ENCODE measurements around the gene CCNY. TPM values are rescaled to one million over a fixed set of nuclear protein-coding genes. Genes with fewer than 3 reads are reported as not detected.

CCNY gene
- total RNA-seq, 1 donor from 2014 or later: 41.3 TPM

- no peak for TF ChIP-seq CTCF (IDR thresholded peaks at IDR 0.05; ENCODE audit: insufficient read depth, low read length, poor library complexity, severe bottlenecking)
- Histone ChIP-seq H3K27me3 (ENCODE audit: control insufficient read depth, insufficient read depth, low read length) (no peaks in the 10 kb centered on the region), H3K4me3 (ENCODE audit: low read depth, low read length) (no peak overlapping the region), H3K36me3 (ENCODE audit: control insufficient read depth, insufficient read depth, low read length) (no peaks in the 10 kb centered on the region)
- DNase-seq (ENCODE audit: low read depth): no peak
Measured at GRCh38 chr10:35434533-35434932, 98.2 kb downstream of the CCNY start.

- TF ChIP-seq CTCF (IDR thresholded peaks at IDR 0.05; ENCODE audit: insufficient read depth, low read length, poor library complexity, severe bottlenecking): no peak
- no peaks in the 10 kb centered on the region for H3K27me3 ChIP-seq (ENCODE audit: control insufficient read depth, insufficient read depth, low read length)
- no peak for DNase-seq (ENCODE audit: low read depth)
- no peaks in the 10 kb centered on the region for H3K36me3 ChIP-seq (ENCODE audit: control insufficient read depth, insufficient read depth, low read length)
- no peak overlapping the region for H3K4me3 ChIP-seq (ENCODE audit: low read depth, low read length)
Measured at GRCh38 chr10:35435824-35436223, 99.5 kb downstream of the CCNY start.

GRCh38 chr10:35437829-35438228 is 101.5 kb downstream of the CCNY start:
- DNase-seq (ENCODE audit: low read depth): no peak
- no peaks in the 10 kb centered on the region for H3K36me3 ChIP-seq (ENCODE audit: control insufficient read depth, insufficient read depth, low read length)
- H3K4me3 ChIP-seq (ENCODE audit: low read depth, low read length): no peak overlapping the region
- no peaks in the 10 kb centered on the region for H3K27me3 ChIP-seq (ENCODE audit: control insufficient read depth, insufficient read depth, low read length)
- no peak for TF ChIP-seq CTCF (IDR thresholded peaks at IDR 0.05; ENCODE audit: insufficient read depth, low read length, poor library complexity, severe bottlenecking)

GRCh38 chr10:35438718-35439571 is 102.6 kb downstream of the CCNY start:
- Histone ChIP-seq H3K27me3 (ENCODE audit: control insufficient read depth, insufficient read depth, low read length) (no peaks in the 10 kb centered on the region), H3K36me3 (ENCODE audit: control insufficient read depth, insufficient read depth, low read length) (no peaks in the 10 kb centered on the region), H3K4me3 (ENCODE audit: low read depth, low read length) (no peak overlapping the region)
- no peak for DNase-seq (ENCODE audit: low read depth)
- TF ChIP-seq CTCF (IDR thresholded peaks at IDR 0.05; ENCODE audit: insufficient read depth, low read length, poor library complexity, severe bottlenecking): no peak

- no peaks in the 10 kb centered on the region for H3K36me3 ChIP-seq (ENCODE audit: control insufficient read depth, insufficient read depth, low read length)
- no peak for TF ChIP-seq CTCF (IDR thresholded peaks at IDR 0.05; ENCODE audit: insufficient read depth, low read length, poor library complexity, severe bottlenecking)
- H3K27me3 ChIP-seq (ENCODE audit: control insufficient read depth, insufficient read depth, low read length): no peaks in the 10 kb centered on the region
- DNase-seq (ENCODE audit: low read depth): no peak
- no peak overlapping the region for H3K4me3 ChIP-seq (ENCODE audit: low read depth, low read length)
Measured at GRCh38 chr10:35440016-35440415, 103.7 kb downstream of the CCNY start.

- no peak for TF ChIP-seq CTCF (IDR thresholded peaks at IDR 0.05; ENCODE audit: insufficient read depth, low read length, poor library complexity, severe bottlenecking)
- no peak for DNase-seq (ENCODE audit: low read depth)
- no peaks in the 10 kb centered on the region for H3K27me3 ChIP-seq (ENCODE audit: control insufficient read depth, insufficient read depth, low read length)
- H3K4me3 ChIP-seq (ENCODE audit: low read depth, low read length): no peak overlapping the region
- H3K36me3 ChIP-seq (ENCODE audit: control insufficient read depth, insufficient read depth, low read length): no peaks in the 10 kb centered on the region
Measured at GRCh38 chr10:35442028-35442427, 105.7 kb downstream of the CCNY start.

Data from kidney epithelial cell (primary cell).